Measurements from ENCODE around the gene SLC28A3.

Gene SLC28A3

GRCh38 chr9:84325347-84325973 is 15.1 kb downstream of the SLC28A3 start:
- Mint-ChIP-seq H3K36me3 (ENCODE audit: low read depth) (no peaks in the 10 kb centered on the region), H3K27me3 (peaks cover 12% of the 10 kb centered on the region), H3K9me3 (peaks cover 10% of the 10 kb centered on the region), H3K4me1 (ENCODE audit: low read depth) (no peaks in the 10 kb centered on the region), H3K4me3 (no peak overlapping the region), H3K27ac (no peak overlapping the region)

DNA sequence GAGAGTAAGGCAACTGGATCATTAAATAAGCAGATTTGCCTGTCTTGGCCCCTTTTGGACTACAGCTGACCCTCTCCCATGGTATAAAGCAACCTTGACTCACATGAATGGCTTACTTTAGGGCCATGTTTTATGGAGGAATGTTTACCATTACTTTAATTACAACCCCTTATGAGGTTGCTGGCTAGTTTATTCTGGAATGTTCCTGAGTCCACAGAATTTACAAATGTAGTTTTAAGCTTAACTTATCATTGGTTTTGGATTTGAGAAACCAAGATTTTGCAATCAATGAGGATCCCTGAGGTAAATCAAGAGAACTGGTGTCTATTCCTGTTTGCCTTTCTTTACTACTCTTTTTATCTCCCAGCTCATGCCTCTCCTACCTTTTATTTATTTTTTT is 15.7 kb downstream of the SLC28A3 start:
- no peak overlapping the region for H3K4me3 Mint-ChIP-seq
- H3K27ac Mint-ChIP-seq: no peak overlapping the region
- H3K9me3 Mint-ChIP-seq: peaks cover 10% of the 10 kb centered on the region
- H3K4me1 Mint-ChIP-seq (ENCODE audit: low read depth): no peaks in the 10 kb centered on the region
- no peaks in the 10 kb centered on the region for H3K36me3 Mint-ChIP-seq (ENCODE audit: low read depth)
- H3K27me3 Mint-ChIP-seq: peaks cover 8% of the 10 kb centered on the region

- Mint-ChIP-seq H3K9me3 (peaks cover 5% of the 10 kb centered on the region), H3K27ac (no peak overlapping the region), H3K4me3 (no peak overlapping the region), H3K27me3 (peaks cover 2% of the 10 kb centered on the region), H3K36me3 (ENCODE audit: low read depth) (no peaks in the 10 kb centered on the region), H3K4me1 (ENCODE audit: low read depth) (no peaks in the 10 kb centered on the region)
These were observed 16.7 kb downstream of the SLC28A3 start for GRCh38 chr9:84323858-84324257.

GRCh38 chr9:84322828-84323227 is 17.7 kb downstream of the SLC28A3 start:
- no peak overlapping the region for H3K27ac Mint-ChIP-seq
- H3K9me3 Mint-ChIP-seq: peaks cover 1% of the 10 kb centered on the region
- H3K27me3 Mint-ChIP-seq: no peaks in the 10 kb centered on the region
- no peaks in the 10 kb centered on the region for H3K36me3 Mint-ChIP-seq (ENCODE audit: low read depth)
- no peak overlapping the region for H3K4me3 Mint-ChIP-seq
- H3K4me1 Mint-ChIP-seq (ENCODE audit: low read depth): no peaks in the 10 kb centered on the region

- no peaks in the 10 kb centered on the region for H3K9me3 Mint-ChIP-seq
- H3K36me3 Mint-ChIP-seq (ENCODE audit: low read depth): no peaks in the 10 kb centered on the region
- peaks cover under 1% of the 10 kb centered on the region for H3K4me1 Mint-ChIP-seq (ENCODE audit: low read depth)
- no peak overlapping the region for H3K4me3 Mint-ChIP-seq
- no peak overlapping the region for H3K27ac Mint-ChIP-seq
- no peaks in the 10 kb centered on the region for H3K27me3 Mint-ChIP-seq
These were observed 20.3 kb downstream of the SLC28A3 start for GRCh38 chr9:84320231-84320630.

DNA sequence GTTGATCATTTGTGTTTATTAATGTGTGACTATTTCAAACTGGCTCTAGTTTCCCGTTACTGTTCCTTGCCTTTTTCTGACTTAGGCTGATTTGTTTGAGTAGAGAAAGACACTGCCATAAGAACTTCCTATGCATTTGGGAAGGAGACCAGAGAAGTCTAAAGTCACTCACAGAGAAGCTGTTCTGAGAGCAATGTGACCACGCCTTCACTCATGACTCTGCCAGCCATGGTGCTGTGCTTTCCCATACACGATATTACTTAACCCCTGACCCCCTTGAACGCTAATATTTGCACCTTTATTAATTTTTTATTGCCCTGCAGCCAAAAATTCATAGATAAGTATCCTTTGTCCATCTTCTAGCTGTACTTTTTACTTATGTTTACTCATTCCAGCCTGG is 20.9 kb downstream of the SLC28A3 start:
- Mint-ChIP-seq H3K4me1 (ENCODE audit: low read depth) (peaks cover 6% of the 10 kb centered on the region), H3K36me3 (ENCODE audit: low read depth) (no peaks in the 10 kb centered on the region), H3K4me3 (no peak overlapping the region), H3K9me3 (no peaks in the 10 kb centered on the region), H3K27me3 (no peaks in the 10 kb centered on the region), H3K27ac (no peak overlapping the region)

- Mint-ChIP-seq H3K27me3 (no peaks in the 10 kb centered on the region), H3K27ac (no peak overlapping the region), H3K4me3 (no peak overlapping the region), H3K4me1 (ENCODE audit: low read depth) (peaks cover 6% of the 10 kb centered on the region), H3K36me3 (ENCODE audit: low read depth) (no peaks in the 10 kb centered on the region), H3K9me3 (no peaks in the 10 kb centered on the region)
These were observed 21.6 kb downstream of the SLC28A3 start for GRCh38 chr9:84318981-84319380.

- Mint-ChIP-seq H3K4me3 (no peak overlapping the region), H3K9me3 (no peaks in the 10 kb centered on the region), H3K4me1 (ENCODE audit: low read depth) (peaks cover 6% of the 10 kb centered on the region), H3K36me3 (ENCODE audit: low read depth) (no peaks in the 10 kb centered on the region), H3K27me3 (no peaks in the 10 kb centered on the region), H3K27ac (no peak overlapping the region)
These were observed 23.0 kb downstream of the SLC28A3 start for GRCh38 chr9:84317563-84317962.

- Mint-ChIP-seq H3K4me1 (ENCODE audit: low read depth) (peaks cover 6% of the 10 kb centered on the region), H3K36me3 (ENCODE audit: low read depth) (no peaks in the 10 kb centered on the region), H3K27me3 (no peaks in the 10 kb centered on the region), H3K27ac (no peak overlapping the region), H3K4me3 (no peak overlapping the region), H3K9me3 (no peaks in the 10 kb centered on the region)
These were observed 25.2 kb downstream of the SLC28A3 start for GRCh38 chr9:84315278-84315877.

- Mint-ChIP-seq H3K36me3 (ENCODE audit: low read depth) (no peaks in the 10 kb centered on the region), H3K4me3 (no peak overlapping the region), H3K9me3 (no peaks in the 10 kb centered on the region), H3K4me1 (ENCODE audit: low read depth) (peaks cover 6% of the 10 kb centered on the region), H3K27me3 (no peaks in the 10 kb centered on the region), H3K27ac (no peak overlapping the region)
These were observed 26.3 kb downstream of the SLC28A3 start for GRCh38 chr9:84314306-84314705.

- no peak overlapping the region for H3K4me3 Mint-ChIP-seq
- no peaks in the 10 kb centered on the region for H3K27me3 Mint-ChIP-seq
- H3K36me3 Mint-ChIP-seq (ENCODE audit: low read depth): no peaks in the 10 kb centered on the region
- H3K4me1 Mint-ChIP-seq (ENCODE audit: low read depth): peaks cover 6% of the 10 kb centered on the region
- no peak overlapping the region for H3K27ac Mint-ChIP-seq
- no peaks in the 10 kb centered on the region for H3K9me3 Mint-ChIP-seq
These were observed 29.7 kb downstream of the SLC28A3 start for GRCh38 chr9:84310883-84311282.

DNA sequence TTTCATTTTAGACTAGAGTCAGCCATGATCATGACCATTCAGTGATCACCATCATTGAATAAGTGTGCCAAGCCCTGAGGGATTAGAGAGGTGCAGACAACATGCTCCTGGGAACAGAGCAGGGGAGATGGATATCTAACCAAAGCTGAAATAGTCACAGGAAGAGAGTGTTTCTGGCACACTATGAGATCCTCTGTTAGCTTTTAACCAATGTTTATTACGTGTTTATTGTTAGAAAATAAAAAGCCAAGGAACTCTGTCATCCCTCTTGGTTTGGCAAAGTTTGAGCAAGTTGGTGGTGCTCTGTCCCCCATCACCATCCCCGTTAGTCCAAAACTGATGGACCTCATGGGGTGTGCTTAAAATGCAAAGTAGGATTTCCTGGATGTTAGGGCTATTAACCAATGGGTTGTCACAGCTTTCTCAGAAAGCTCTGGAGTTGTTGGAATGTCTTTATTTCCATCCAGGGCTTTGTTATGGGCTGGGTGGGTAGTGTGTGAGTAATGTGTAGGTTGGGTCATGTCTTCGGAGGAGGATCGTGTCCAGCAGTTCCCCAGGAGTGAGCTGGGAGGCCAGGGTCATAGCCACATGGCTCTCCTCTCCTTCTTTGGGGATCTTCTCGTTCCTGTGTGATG is 34.9 kb downstream of the SLC28A3 start:
- Mint-ChIP-seq H3K36me3 (ENCODE audit: low read depth) (no peaks in the 10 kb centered on the region), H3K4me1 (ENCODE audit: low read depth) (peaks cover 8% of the 10 kb centered on the region), H3K4me3 (no peak overlapping the region), H3K27ac (no peak overlapping the region), H3K9me3 (no peaks in the 10 kb centered on the region), H3K27me3 (no peaks in the 10 kb centered on the region)

DNA sequence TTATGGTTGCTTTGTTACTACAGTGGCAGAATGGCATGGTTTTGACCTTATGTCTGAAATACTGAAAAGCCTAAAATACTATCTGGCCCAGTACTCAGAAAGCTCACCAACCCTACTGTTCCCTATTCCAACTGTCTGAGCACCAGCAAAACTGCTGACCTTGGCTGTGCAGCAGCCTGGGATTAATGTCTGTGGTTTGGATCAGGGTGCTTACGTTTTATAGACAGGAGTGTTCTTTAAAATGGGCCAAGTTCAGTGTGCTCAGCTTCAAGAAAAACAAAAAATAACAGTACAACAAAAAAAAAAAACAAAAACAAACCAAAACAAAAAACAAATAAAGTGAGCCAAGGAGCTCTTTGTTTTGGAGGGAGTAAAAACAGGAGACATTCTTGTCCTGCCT is 36.4 kb downstream of the SLC28A3 start:
- Mint-ChIP-seq H3K27me3 (no peaks in the 10 kb centered on the region), H3K4me3 (no peak overlapping the region), H3K4me1 (ENCODE audit: low read depth) (peaks cover 8% of the 10 kb centered on the region), H3K9me3 (no peaks in the 10 kb centered on the region), H3K36me3 (ENCODE audit: low read depth) (no peaks in the 10 kb centered on the region), H3K27ac (no peak overlapping the region)

DNA sequence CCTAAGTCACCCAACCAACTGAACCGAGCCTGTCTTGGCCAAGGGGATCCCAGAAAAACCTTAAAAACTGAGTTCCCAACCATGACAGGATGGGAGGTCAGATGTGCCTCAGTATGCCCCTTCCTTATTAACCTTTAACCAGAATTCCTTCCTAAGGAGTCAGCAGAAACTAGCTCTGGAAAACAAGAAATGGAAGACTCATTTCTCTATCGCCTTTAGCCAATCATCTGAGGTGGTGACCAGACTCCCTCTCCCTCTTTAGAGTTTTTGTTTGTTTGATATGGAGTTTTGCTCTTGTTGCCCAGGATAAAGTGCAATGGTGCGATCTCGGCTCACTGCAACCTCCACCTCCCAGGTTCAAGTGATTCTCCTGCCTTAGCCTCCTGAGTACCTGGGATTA is 37.5 kb downstream of the SLC28A3 start:
- Mint-ChIP-seq H3K4me3 (no peak overlapping the region), H3K27ac (no peak overlapping the region), H3K9me3 (no peaks in the 10 kb centered on the region), H3K36me3 (ENCODE audit: low read depth) (no peaks in the 10 kb centered on the region), H3K4me1 (ENCODE audit: low read depth) (peaks cover 13% of the 10 kb centered on the region), H3K27me3 (no peaks in the 10 kb centered on the region)

- H3K27ac Mint-ChIP-seq: no peak overlapping the region
- no peaks in the 10 kb centered on the region for H3K36me3 Mint-ChIP-seq (ENCODE audit: low read depth)
- no peaks in the 10 kb centered on the region for H3K27me3 Mint-ChIP-seq
- H3K9me3 Mint-ChIP-seq: no peaks in the 10 kb centered on the region
- no peak overlapping the region for H3K4me3 Mint-ChIP-seq
- H3K4me1 Mint-ChIP-seq (ENCODE audit: low read depth): peaks cover 24% of the 10 kb centered on the region
These were observed 38.7 kb downstream of the SLC28A3 start for GRCh38 chr9:84301851-84302250.

GRCh38 chr9:84300271-84300670 is 40.3 kb downstream of the SLC28A3 start:
- H3K36me3 Mint-ChIP-seq (ENCODE audit: low read depth): no peaks in the 10 kb centered on the region
- peaks cover 40% of the 10 kb centered on the region for H3K4me1 Mint-ChIP-seq (ENCODE audit: low read depth)
- H3K27me3 Mint-ChIP-seq: no peaks in the 10 kb centered on the region
- H3K27ac Mint-ChIP-seq: no peak overlapping the region
- H3K4me3 Mint-ChIP-seq: no peak overlapping the region
- H3K9me3 Mint-ChIP-seq: no peaks in the 10 kb centered on the region

Measured in stimulated activated naive CD8-positive, alpha-beta T cell treated with anti-CD3 and anti-CD28 coated beads, Interleukin-15, Interleukin-2, amounts not matched to agents 100 ng/mL and 50 ng/mL, for 24 hours (primary cell).